Regular cardiac myocyte (primary cell): ENCODE data around the gene TNFAIP8L3. TPM values are rescaled to one million over a fixed set of nuclear protein-coding genes. Genes with fewer than 3 reads are reported as not detected.

Experiments used
- total RNA-seq: library from RNA; depleted of rRNA; stranded (reverse); fragments of >200 nt; gene quantifications from 2 replicates; pipeline ENCODE4 v1.2.3, GENCODE V29; 2014

Gene TNFAIP8L3
- total RNA-seq = 17.8 and 23.8 TPM in 2 replicates

GRCh38 chr15:51094606-51095569 is at the start of gene TNFAIP8L3:
TNFAIP8L3 (minus strand) TSS chr15:51094906; CDS start chr15:51094595, 311 bp downstream.

Other genes with a start within 250 kb of the TNFAIP8L3 start
- gene AP4E1, start 186.2 kb downstream of the TNFAIP8L3 start, total RNA-seq = 18.6 and 24.2 TPM in 2 replicates
- gene CYP19A1, start 243.7 kb upstream of the TNFAIP8L3 start, total RNA-seq = 0.19 and 1.1 TPM in 2 replicates
- 1.2 and 1.4 TPM in 2 replicates for gene GLDN, start 246.7 kb upstream of the TNFAIP8L3 start, total RNA-seq